Germinal center (tissue), 1 donor: Measurements from ENCODE around the gene COL11A2.

Experiments
- DNase-seq: peaks from one replicate; pipeline ENCODE4 v3.0.0; 2012; ENCODE audit warnings: mixed read lengths, low spot score

The COL11A2 gene

DNA sequence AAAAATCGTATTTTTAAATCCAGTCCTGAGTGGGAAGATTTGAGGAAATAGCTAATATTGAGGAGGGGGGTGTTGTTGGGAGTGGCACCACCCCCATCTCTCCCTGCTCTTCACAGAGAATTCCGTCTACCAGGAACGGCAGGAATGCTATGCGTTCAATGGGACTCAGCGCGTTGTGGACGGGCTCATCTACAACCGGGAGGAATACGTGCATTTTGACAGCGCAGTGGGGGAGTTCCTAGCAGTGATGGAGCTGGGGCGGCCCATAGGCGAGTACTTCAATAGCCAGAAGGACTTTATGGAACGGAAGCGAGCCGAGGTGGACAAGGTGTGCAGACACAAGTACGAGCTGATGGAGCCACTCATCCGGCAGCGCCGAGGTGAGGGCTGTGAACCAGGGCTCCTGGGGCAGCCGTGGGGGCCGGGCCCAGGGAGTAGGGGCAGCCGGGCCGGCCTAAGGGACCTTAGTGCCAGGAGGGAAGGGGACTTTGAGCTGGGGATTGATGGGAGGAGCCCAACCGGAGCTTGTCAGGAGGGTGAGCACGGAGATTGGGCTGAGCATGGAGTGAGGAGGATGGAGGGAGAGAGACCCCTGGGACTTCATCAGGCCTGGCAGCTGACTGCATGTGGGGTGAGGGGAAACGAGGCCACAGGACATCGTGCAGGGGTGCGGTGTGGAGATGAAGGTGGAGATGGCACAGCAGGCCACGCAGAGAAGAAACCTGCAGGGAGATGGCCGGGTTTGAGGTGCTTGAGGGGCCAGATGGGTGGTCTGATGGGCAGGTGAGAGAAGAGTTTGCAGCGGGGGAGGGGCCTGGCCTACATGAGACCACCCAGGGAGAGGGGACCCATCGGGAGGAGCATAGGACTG, 75.2 kb downstream of the COL11A2 start:
- no peak for DNase-seq

DNA sequence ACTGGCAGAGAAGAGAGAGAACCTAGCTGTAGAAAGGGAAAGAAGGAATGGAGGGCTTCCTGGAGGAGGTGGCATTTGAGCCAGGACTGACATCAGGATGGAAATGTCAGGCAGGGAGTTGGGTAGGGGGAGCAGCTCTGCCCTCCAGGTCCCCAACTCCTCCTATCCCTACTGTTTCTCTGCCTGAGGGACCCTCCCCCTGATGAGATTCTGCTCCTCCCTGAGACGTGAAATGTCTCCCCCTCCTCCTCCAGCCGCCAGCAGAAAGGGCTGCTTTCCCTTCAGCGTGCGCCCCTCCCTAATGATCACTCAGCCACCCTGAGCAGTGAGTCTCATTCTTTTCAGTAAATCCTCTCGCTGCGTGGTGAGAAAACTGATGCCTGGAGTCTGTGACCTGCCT, 75.8 kb downstream of the COL11A2 start:
- no peak for DNase-seq

DNA sequence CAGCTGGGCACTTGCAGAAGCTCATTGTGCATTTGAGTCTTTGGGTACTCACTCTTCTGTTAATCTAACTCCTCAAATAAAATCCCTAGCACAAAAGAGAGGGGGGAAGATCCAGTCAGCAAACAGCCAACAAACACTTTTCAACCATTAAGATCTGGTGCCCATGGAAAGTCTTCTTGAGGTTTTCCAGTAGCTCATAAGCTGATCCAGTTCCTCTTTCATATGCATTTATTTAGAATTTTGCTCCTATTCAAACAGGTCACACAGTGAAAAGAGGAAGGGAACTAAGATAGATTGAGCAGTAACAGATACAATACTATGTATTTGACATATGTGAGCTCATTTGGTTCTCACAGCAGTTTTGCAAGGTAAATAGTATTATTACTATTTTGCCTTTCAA, 77.9 kb downstream of the COL11A2 start:
- peak; percentile 18 for DNase-seq

DNA sequence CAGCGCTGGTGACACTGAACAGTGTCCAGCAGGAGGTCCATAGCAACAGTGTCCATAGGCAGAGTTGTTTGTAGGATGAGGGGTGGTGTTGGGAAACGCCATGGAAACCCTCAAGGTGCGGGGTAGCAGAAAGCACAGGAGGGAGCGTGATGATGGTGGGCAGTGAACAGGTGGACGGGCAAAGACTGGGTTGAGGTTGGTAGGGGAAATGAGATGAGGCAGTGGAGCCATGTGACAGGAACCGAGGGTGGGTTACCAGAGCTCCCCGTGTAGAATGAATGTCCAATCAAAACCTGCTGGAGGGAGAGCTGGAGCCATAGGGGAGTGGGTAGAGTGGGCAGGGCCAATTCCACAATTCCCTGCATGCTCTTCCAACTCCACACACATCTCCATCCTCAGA, 78.5 kb downstream of the COL11A2 start:
- no peak for DNase-seq
